ENCODE measurements around the gene C2orf15.

The C2orf15 gene

GRCh38 chr2:99150706-99151105, 9.2 kb downstream of the C2orf15 start:
- ATAC-seq (replicated peaks) (no peak), DNase-seq (no peak)
- H3K9me3 Mint-ChIP-seq = no peaks in the 10 kb centered on the region
- H3K4me3 Mint-ChIP-seq = no peak overlapping the region
- no peak overlapping the region for H3K27ac Mint-ChIP-seq
- no peaks in the 10 kb centered on the region for H3K27me3 Mint-ChIP-seq
- peaks cover 15% of the 10 kb centered on the region for H3K36me3 Mint-ChIP-seq (ENCODE audit: insufficient read depth)
- peaks cover 15 to 16% of the 10 kb centered on the region in 2 donors for H3K4me1 Mint-ChIP-seq (ENCODE audit: low read depth in 2 of 2)

- no peak overlapping the region for H3K27ac Mint-ChIP-seq
- no peaks in the 10 kb centered on the region for H3K9me3 Mint-ChIP-seq
- no peak overlapping the region for H3K4me3 Mint-ChIP-seq
- no peak for ATAC-seq (replicated peaks)
- DNase-seq = no peak
- peaks cover 22 to 29% of the 10 kb centered on the region in 2 donors for H3K4me1 Mint-ChIP-seq (ENCODE audit: low read depth in 2 of 2)
- H3K36me3 Mint-ChIP-seq (ENCODE audit: insufficient read depth) = peaks cover 24% of the 10 kb centered on the region
- no peaks in the 10 kb centered on the region for H3K27me3 Mint-ChIP-seq
Measured at GRCh38 chr2:99152199-99152895, 10.8 kb downstream of the C2orf15 start.

- Mint-ChIP-seq H3K36me3 (ENCODE audit: insufficient read depth) (peaks cover 29% of the 10 kb centered on the region), H3K27ac (no peak overlapping the region), H3K27me3 (no peaks in the 10 kb centered on the region), H3K4me3 (peak overlapping the region in 1 of 2 donors; percentile 89), H3K9me3 (no peaks in the 10 kb centered on the region), H3K4me1 (ENCODE audit: low read depth in 2 of 2) (peaks cover 25 to 38% of the 10 kb centered on the region in 2 donors)
- DNase-seq (no peak), ATAC-seq (replicated peaks) (no peak)
Measured at GRCh38 chr2:99153921-99154604, 12.6 kb downstream of the C2orf15 start.

- ATAC-seq (replicated peaks) (peak; percentile 90), DNase-seq (peak; percentile 88 to 89 (median 88))
- no peaks in the 10 kb centered on the region for H3K9me3 Mint-ChIP-seq
- peak within 1 kb of the TSS in 1 of 2 donors; percentile 89 for H3K4me3 Mint-ChIP-seq
- H3K4me1 Mint-ChIP-seq (ENCODE audit: low read depth in 2 of 2) = peaks cover 28 to 44% of the 10 kb centered on the region in 2 donors
- H3K36me3 Mint-ChIP-seq (ENCODE audit: insufficient read depth) = peaks cover 31% of the 10 kb centered on the region
- H3K27ac Mint-ChIP-seq = no peak within 1 kb of the TSS
- H3K27me3 Mint-ChIP-seq = no peaks in the 10 kb centered on the region
Measured at GRCh38 chr2:99154643-99155536, 13.4 kb downstream of the C2orf15 start, which contains the start of the genes LIPT1 and TSGA10. TSS of gene LIPT1 (plus strand) at chr2:99154967. CDS start at chr2:99161958, 6,991 bp downstream. TSS of gene TSGA10 (minus strand) at chr2:99154942. CDS start at chr2:99109439, 45,503 bp downstream.

GRCh38 chr2:99156891-99157290, 15.4 kb downstream of the C2orf15 start:
- Mint-ChIP-seq H3K27ac (peak overlapping the region in 1 of 2 donors; percentile 41), H3K4me1 (ENCODE audit: low read depth in 2 of 2) (peaks cover 28 to 44% of the 10 kb centered on the region in 2 donors), H3K27me3 (no peaks in the 10 kb centered on the region), H3K4me3 (peak overlapping the region in 1 of 2 donors; percentile 3), H3K9me3 (no peaks in the 10 kb centered on the region), H3K36me3 (ENCODE audit: insufficient read depth) (peaks cover 41% of the 10 kb centered on the region)
- no peak for DNase-seq
- no peak for ATAC-seq (replicated peaks)

GRCh38 chr2:99158599-99158998, 17.1 kb downstream of the C2orf15 start:
- H3K36me3 Mint-ChIP-seq (ENCODE audit: insufficient read depth) = peaks cover 42% of the 10 kb centered on the region
- no peak overlapping the region for H3K27ac Mint-ChIP-seq
- no peak for DNase-seq

GRCh38 chr2:99159594-99159993, 18.1 kb downstream of the C2orf15 start:
- H3K36me3 Mint-ChIP-seq (ENCODE audit: insufficient read depth) = peaks cover 39% of the 10 kb centered on the region

More at GRCh38 chr2:99158599-99158998, 17.1 kb downstream of the C2orf15 start:
- Mint-ChIP-seq H3K4me3 (no peak overlapping the region), H3K4me1 (ENCODE audit: low read depth in 2 of 2) (peaks cover 28 to 44% of the 10 kb centered on the region in 2 donors), H3K27me3 (no peaks in the 10 kb centered on the region), H3K9me3 (no peaks in the 10 kb centered on the region)
- no peak for ATAC-seq (replicated peaks)

GRCh38 chr2:99166218-99166617, 24.7 kb downstream of the C2orf15 start:
- no peak overlapping the region for H3K4me3 Mint-ChIP-seq
- H3K4me1 Mint-ChIP-seq (ENCODE audit: low read depth in 2 of 2) = peaks cover 3 to 17% of the 10 kb centered on the region in 2 donors
- H3K36me3 Mint-ChIP-seq (ENCODE audit: insufficient read depth) = peaks cover 35% of the 10 kb centered on the region
- ATAC-seq (replicated peaks) = no peak
- DNase-seq = no peak
- no peaks in the 10 kb centered on the region for H3K9me3 Mint-ChIP-seq
- no peaks in the 10 kb centered on the region for H3K27me3 Mint-ChIP-seq
- peak overlapping the region in 1 of 2 donors; percentile 74 for H3K27ac Mint-ChIP-seq

More at GRCh38 chr2:99159594-99159993, 18.1 kb downstream of the C2orf15 start:
- DNase-seq (no peak), ATAC-seq (replicated peaks) (no peak)
- Mint-ChIP-seq H3K27me3 (no peaks in the 10 kb centered on the region), H3K4me3 (no peak overlapping the region), H3K27ac (peak overlapping the region; percentile 42 to 59), H3K9me3 (no peaks in the 10 kb centered on the region), H3K4me1 (ENCODE audit: low read depth in 2 of 2) (peaks cover 20 to 40% of the 10 kb centered on the region in 2 donors)

GRCh38 chr2:99169534-99169933, 28.0 kb downstream of the C2orf15 start:
- ATAC-seq (replicated peaks) (no peak), DNase-seq (no peak)
- Mint-ChIP-seq H3K27me3 (no peaks in the 10 kb centered on the region), H3K4me1 (ENCODE audit: low read depth in 2 of 2) (peaks cover 3 to 21% of the 10 kb centered on the region in 2 donors), H3K9me3 (no peaks in the 10 kb centered on the region), H3K4me3 (no peak overlapping the region), H3K36me3 (ENCODE audit: insufficient read depth) (peaks cover 58% of the 10 kb centered on the region), H3K27ac (peak overlapping the region in 1 of 2 donors; percentile 72)

GRCh38 chr2:99171377-99172140, 30.1 kb downstream of the C2orf15 start:
- Mint-ChIP-seq H3K9me3 (no peaks in the 10 kb centered on the region), H3K27ac (peak overlapping the region; percentile 59 to 60), H3K36me3 (ENCODE audit: insufficient read depth) (peaks cover 74% of the 10 kb centered on the region), H3K4me1 (ENCODE audit: low read depth in 2 of 2) (peaks cover 12 to 26% of the 10 kb centered on the region in 2 donors), H3K4me3 (no peak overlapping the region), H3K27me3 (no peaks in the 10 kb centered on the region)
- ATAC-seq (replicated peaks) (no peak), DNase-seq (no peak)

- DNase-seq (peak; percentile 87 to 93 (median 89)), ATAC-seq (replicated peaks) (peak; percentile 94)
- H3K36me3 Mint-ChIP-seq (ENCODE audit: insufficient read depth) = peaks cover 19% of the 10 kb centered on the region
- H3K27me3 Mint-ChIP-seq = no peaks in the 10 kb centered on the region
- peak within 1 kb of the TSS; percentile 96 to 97 for H3K27ac Mint-ChIP-seq
- peaks cover 36 to 53% of the 10 kb centered on the region in 2 donors for H3K4me1 Mint-ChIP-seq (ENCODE audit: low read depth in 2 of 2)
- no peaks in the 10 kb centered on the region for H3K9me3 Mint-ChIP-seq
- H3K4me3 Mint-ChIP-seq = peak within 1 kb of the TSS; percentile 95 to 98
Measured at GRCh38 chr2:99180755-99181623, 39.5 kb downstream of the C2orf15 start, which contains the start of the genes MITD1 and MRPL30. TSS of gene MITD1 (minus strand) at chr2:99181058. CDS start at chr2:99180981, 77 bp downstream. TSS of gene MRPL30 (plus strand) at chr2:99181184. CDS start at chr2:99186204, 5,020 bp downstream.
